ENCODE data around the gene INPP5B.
"Not testable (repeated sequence)": the region's sequence is repeated elsewhere in the genome, so short reads cannot be mapped to it uniquely, and the experiment has no call there.

INPP5B gene

GRCh38 chr1:37948166-37948565 lies 1.3 kb upstream of the INPP5B start:
- in situ Hi-C loops (cut with HindIII; ENCODE audit: low sequenced_read_pairs): no loop called here

DNA sequence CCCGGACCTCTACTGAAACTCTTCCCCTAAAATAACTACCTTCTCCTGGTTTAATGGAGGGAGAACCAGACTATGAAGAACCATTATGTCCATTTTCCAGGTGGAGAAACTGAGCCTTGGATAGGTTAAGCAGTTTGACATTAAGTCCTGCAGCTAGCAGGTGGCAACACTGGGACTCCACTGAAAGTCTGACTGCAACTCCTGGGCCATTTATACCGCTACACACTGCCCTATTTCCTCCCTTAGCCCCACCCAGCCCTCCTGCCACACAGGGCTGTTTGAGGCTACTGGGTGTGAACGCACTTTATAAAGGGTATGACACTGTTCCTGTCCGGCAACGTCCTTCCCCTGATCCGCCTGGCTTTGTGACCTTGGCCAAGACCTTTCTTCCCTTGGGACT lies 511 bp upstream of the INPP5B start:
- in situ Hi-C loops (cut with HindIII; ENCODE audit: low sequenced_read_pairs): no loop called here

DNA sequence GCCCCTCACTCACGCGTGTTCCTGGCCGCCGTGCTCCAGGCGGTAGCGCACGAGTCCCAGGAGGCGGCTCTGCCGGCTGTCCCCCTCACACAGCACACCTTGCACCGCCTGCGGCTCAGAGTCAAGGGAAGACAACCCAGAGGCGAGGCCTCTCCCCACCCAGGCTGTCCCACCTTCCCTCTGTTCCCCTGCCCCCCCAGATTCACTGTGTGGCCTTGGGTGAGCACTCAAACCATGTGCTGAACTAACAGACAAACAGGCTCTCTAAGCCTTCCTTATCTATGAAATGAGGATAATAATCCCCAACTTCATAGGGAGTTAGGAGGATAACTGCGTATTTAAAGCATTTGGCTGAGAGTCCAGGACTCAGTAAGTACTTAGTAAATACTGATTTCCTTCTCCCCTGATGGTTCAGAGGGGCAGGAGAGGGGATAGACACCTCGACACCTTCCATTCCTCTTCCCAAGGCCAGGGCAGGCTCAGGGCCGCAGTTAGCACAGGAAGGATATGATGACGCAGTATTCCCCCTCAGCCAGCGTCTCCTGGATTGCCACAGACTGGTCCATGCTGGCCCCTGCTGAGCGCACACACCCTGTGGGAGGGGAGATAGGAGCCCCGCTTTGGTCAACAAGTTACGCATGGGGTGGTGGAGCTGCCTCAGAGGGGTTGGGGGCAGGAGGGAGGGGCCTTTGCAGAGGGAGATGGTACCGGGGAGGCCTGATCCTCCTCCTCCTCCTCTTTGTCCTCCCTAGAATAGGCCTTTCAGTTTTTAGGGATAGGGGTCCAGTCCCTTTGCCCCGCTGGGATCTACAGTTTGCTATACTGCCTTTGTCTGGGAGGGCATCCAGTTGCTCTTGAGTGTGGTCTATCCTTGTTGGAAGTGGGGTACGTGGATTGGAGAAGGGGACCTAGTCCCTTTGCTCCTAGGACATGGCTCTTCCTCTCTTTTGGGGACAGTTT lies 830 bp downstream of the INPP5B start:
- in situ Hi-C loops (cut with HindIII; ENCODE audit: low sequenced_read_pairs): no loop called here

- in situ Hi-C loops (cut with HindIII; ENCODE audit: low sequenced_read_pairs): no loop called here
Observed at GRCh38 chr1:37945251-37945650, 1.6 kb downstream of the INPP5B start.

DNA sequence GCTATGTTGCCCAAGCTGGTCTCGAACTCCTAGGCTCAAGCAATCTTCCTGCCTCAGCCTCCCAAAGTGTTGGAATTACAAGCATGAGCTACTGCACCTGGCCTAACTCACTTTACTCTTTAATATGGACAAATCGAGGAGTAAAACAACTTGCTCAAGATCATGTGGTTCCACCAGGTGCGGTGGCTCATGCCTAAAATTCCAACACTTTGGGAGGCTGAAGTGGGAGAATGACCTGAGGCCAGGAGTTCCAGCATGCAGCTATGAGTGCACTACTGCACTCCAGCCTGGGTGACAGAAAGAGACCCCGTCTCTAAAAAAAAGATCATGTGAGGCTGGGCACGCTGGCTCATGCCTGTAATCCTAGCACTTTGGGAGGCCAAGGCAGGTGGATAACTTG lies 2.0 kb downstream of the INPP5B start:
- in situ Hi-C loops (cut with HindIII; ENCODE audit: low sequenced_read_pairs): no loop called here

DNA sequence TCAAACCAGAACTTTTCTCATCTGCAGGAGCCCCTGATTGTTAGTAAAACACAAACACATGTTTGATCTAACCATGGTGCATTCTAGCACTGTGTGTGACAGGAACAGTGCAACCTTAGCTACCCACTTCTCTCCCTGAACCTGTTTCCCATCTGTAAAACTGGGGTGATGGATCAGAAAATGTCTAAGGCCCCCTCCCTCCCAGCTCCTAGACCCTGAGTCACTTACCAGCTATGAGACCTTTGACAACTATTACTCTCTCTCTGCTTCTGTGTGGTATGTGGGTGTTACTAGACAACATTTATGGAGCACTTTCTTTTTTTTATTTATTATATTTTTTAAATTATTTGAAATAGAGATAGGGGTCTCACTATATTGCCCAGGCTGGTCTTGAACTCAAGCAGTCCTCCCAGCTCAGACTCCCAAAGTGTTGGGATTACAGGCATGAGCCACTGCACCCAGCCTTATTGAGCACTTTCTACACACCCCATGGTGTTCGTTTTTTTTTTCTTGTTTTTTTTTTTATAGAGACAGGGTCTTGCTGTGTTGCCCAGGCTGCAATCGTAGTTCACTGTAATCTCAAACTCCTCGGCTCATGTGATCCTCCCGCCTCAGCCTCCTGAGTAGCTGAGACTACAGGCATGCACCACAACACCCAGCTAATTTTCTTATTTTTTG lies 2.6 kb downstream of the INPP5B start:
- in situ Hi-C loops (cut with HindIII; ENCODE audit: low sequenced_read_pairs): no loop called here

DNA sequence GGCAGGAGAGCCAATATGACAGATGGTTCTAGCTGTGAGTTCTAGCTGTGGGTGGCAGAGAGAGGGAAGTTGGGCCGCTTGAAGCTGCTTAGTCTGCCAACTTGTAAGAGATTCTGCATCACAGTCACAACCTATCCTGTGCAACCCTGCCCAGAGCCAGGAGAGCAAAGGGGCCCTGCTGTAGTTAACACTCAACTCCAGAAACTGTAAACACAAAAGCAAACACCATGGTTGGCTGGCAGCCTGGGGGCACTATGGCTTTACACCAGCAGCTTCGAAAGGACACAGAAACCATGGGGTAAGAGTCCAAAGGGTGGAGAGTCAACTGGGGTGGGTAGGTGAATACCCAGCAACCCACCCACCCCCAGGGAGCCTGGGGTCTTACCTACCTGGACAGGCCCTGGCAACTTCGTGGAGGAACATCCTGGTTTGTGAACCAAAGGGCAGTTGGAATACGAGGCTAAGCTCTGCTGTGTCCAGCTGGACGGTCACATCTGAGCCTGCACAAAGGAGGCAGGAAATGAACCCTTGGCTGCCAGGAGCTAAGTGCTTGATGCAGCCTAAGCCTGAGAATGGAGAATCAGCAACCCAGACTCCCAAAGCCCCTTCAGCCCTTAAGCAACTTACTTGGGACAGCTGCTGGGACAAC lies 6.4 kb downstream of the INPP5B start:
- in situ Hi-C loops (cut with HindIII; ENCODE audit: low sequenced_read_pairs): no loop called here

GRCh38 chr1:37936760-37937159 lies 10.1 kb downstream of the INPP5B start:
- in situ Hi-C loops (cut with HindIII; ENCODE audit: low sequenced_read_pairs): not testable (repeated sequence)

DNA sequence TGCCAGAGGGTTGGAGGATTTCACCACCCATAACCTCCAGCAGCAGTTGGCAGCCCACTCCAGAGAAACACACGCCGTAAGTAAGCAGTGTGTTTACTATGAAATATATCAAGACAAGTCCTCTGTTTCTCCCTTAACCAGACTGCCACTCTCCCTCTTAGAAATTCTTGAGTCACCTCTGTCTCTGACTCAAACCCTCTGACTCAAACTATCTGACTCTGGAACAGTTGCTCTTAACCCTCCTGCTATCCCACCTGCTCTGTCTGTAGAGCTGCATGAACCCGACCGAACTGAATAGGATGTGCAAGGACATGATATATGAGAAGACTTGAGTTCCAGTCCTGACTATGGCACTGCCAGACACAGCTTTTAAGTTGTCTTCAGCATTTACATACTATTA lies 14.1 kb downstream of the INPP5B start:
- in situ Hi-C loops (cut with HindIII; ENCODE audit: low sequenced_read_pairs): no loop called here

GRCh38 chr1:37931361-37932158 lies 15.3 kb downstream of the INPP5B start:
- in situ Hi-C loops (cut with HindIII; ENCODE audit: low sequenced_read_pairs): no loop called here

DNA sequence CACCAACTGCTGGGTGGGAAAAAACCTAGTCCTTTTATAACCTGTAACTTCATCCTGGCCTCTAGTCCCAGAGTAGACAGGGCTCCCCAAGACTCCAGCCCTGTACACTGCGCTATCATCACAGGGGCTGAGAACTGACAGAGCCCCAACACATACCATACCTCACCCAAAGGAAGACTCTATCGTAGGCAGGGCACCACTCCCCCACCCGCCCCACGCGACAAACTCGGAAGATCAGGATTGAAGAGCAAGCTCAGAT lies 15.8 kb downstream of the INPP5B start:
- in situ Hi-C loops (cut with HindIII; ENCODE audit: low sequenced_read_pairs): no loop called here

DNA sequence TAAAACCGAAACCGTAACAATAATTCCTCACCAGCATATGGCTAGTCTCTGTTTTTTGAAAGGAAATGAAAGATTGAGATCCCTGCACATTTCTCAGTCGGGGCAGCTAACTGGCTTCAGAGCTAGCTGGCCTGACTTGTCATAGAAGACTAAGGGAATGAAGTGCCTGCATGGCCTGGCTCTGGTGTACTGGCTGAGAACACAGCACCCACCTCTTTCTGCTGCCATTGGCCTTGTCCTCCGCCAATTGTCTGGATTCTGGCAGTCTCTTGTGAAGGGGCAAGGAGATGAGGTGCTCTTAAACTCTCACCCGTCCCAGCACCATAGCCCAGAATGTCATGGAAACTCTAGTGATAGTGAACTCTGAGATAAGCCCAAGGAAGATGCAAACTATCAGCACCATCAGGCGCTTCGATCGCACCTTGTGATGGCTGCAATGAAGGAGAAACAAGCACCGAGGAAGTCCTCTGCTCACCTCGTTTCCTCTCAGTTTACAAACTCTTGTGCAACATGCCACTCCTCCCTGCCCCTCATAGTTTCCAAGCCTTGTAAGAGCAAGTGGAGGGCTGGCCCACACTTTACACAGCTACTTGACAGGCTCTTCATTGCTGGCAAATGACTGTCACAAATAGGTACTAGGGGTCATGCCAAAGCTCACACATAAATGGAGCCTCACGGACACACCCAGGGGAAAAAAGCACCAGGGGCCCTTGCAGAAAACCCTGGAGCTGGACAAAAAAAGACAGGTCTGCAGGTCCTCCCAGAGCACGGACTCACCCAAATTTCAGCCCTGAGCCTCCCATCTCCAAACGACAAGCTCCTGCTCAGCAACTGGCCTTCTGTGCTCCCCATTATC lies 16.4 kb downstream of the INPP5B start:
- in situ Hi-C loops (cut with HindIII; ENCODE audit: low sequenced_read_pairs): no loop called here

- in situ Hi-C loops (cut with HindIII; ENCODE audit: low sequenced_read_pairs): no loop called here
Observed at GRCh38 chr1:37926038-37926924, 20.6 kb downstream of the INPP5B start.

- in situ Hi-C loops (cut with HindIII; ENCODE audit: low sequenced_read_pairs): no loop called here
Observed at GRCh38 chr1:37925316-37925715, 21.5 kb downstream of the INPP5B start.

GRCh38 chr1:37923551-37923889 lies 23.3 kb downstream of the INPP5B start:
- in situ Hi-C loops (cut with HindIII; ENCODE audit: low sequenced_read_pairs): no loop called here

DNA sequence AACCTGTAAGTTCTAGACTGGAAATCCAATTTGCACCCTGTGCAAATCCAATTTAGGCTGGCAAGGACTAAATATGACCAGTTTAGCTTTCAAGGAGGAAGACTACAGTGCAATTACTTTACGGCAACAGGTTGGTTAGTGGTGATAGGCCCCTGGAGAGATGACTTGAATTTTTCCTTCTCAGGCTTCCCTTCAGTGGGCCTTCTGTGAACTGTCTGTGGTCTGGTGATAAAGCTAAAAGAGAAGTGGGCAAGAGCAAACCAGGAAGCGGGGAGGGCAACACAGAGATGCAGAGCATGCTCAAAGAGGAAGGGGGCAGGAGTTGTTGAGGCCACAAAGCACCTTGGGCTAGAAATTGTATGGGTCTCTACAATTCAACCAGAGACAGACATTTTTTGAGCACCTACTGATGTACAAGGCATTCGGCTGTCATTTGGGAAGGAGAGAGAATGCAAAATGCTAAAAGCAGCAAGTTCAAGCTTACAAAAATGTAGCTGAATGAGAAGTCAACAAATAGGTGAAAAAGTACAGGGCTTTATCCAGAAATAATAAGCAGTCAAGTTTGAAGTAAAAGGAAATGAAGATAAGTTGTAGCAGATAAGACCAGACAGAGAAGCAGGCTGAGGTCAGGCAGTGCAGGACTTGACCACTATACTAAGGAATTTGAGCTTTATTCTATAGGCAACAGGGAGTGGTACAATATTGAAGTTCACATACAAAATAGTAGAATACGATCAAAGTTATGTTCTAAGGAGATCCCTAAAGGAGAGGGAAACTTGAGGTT lies 23.9 kb downstream of the INPP5B start:
- in situ Hi-C loops (cut with HindIII; ENCODE audit: low sequenced_read_pairs): no loop called here

GRCh38 chr1:37919277-37919676 lies 27.6 kb downstream of the INPP5B start:
- in situ Hi-C loops (cut with HindIII; ENCODE audit: low sequenced_read_pairs): no loop called here

DNA sequence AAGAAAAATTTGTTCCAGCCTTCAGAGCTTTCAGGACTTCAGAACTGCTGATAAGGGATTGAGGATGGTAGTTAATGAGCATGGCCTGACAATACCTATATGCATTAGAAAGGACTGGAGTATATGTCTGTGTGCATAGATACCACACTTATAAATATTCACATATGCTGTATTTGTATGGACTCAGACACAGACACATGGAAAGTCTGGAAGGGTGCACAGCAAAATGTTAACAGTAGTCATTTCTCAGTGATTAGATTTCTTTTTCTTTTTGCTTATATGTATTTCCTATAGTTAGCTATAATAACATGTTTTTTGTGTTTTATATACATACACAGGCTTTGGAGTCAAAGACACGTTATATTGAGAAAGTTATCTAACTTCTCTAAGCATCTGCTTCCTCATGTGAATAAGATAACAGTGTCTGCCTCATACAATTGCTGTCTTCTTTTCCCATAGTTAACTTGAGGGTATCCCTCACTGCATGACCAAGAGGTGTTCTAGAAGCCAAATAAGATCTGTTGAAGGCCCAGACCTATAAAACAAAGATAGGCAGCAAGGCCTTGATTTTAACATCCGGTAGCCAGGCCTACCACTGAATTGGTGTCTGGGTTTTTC lies 31.3 kb downstream of the INPP5B start:
- in situ Hi-C loops (cut with HindIII; ENCODE audit: low sequenced_read_pairs): no loop called here
